Mesendoderm (in vitro differentiated cells): ENCODE results near the gene MYO18B.

ENCODE experiments used
- DNase-seq: peaks from one replicate; pipeline ENCODE4 v3.0.0; 2013
- H2AK5ac ChIP-seq: 2 replicates; pipeline ENCODE4 v1.6.1; 2013; ENCODE audit warnings: low read length, inconsistent platforms
- H2BK120ac ChIP-seq: 2 replicates; pipeline ENCODE4 v1.6.1; 2013; ENCODE audit warnings: low read depth, mild to moderate bottlenecking, low read length, moderate library complexity, mixed read lengths
- H2BK15ac ChIP-seq: replicated peaks from 2 replicates; pipeline ENCODE4 v1.6.1; 2013; ENCODE audit warnings: low read depth, mild to moderate bottlenecking, moderate library complexity
- H2BK5ac ChIP-seq: 2 replicates; pipeline ENCODE4 v1.6.1; 2013; ENCODE audit warnings: low read length, inconsistent platforms
- H3K18ac ChIP-seq: 2 replicates; pipeline ENCODE4 v1.6.1; 2013; ENCODE audit warnings: mild to moderate bottlenecking, low read length, mixed read lengths
- H3K23ac ChIP-seq: one replicate; pipeline ENCODE4 v1.6.1; 2013; ENCODE audit warnings: low read length
- H3K27ac ChIP-seq: 2 replicates; pipeline ENCODE4 v1.5.1; 2013; ENCODE audit warnings: low read depth, mild to moderate bottlenecking, inconsistent platforms, low read length, moderate library complexity
- H3K27me3 ChIP-seq: 2 replicates; pipeline ENCODE4 v1.6.1; 2013; ENCODE audit warnings: low read length, control low read depth, mild to moderate bottlenecking, inconsistent platforms; ENCODE audit not compliant: insufficient read depth, poor library complexity
- H3K36me3 ChIP-seq: 2 replicates; pipeline ENCODE4 v1.6.1; 2013; ENCODE audit warnings: low read length, inconsistent platforms; ENCODE audit not compliant: control insufficient read depth, insufficient read depth
- H3K4ac ChIP-seq: one replicate; pipeline ENCODE4 v1.6.1; 2013; ENCODE audit warnings: low read depth, mild to moderate bottlenecking, low read length, moderate library complexity
- H3K4me1 ChIP-seq: 2 replicates; pipeline ENCODE4 v1.6.1; 2013; ENCODE audit warnings: low read depth, low read length, inconsistent platforms; ENCODE audit not compliant: control insufficient read depth
- H3K4me2 ChIP-seq: 2 replicates; pipeline ENCODE4 v1.6.1; 2013; ENCODE audit warnings: low read length
- H3K4me3 ChIP-seq: 2 replicates; pipeline ENCODE4 v1.5.1; 2013; ENCODE audit warnings: mild to moderate bottlenecking, low read length
- H3K56ac ChIP-seq: one replicate; pipeline ENCODE4 v1.6.1; 2013; ENCODE audit warnings: low read length
- H3K79me1 ChIP-seq: 2 replicates; pipeline ENCODE4 v1.6.1; 2013; ENCODE audit warnings: low read length, inconsistent platforms
- H3K79me2 ChIP-seq: 2 replicates; pipeline ENCODE4 v1.6.1; 2013; ENCODE audit warnings: mild to moderate bottlenecking, low read length; ENCODE audit not compliant: control insufficient read depth, insufficient read depth
- H3K9ac ChIP-seq: 2 replicates; pipeline ENCODE4 v1.6.1; 2013; ENCODE audit warnings: low read length, inconsistent platforms
- H4K5ac ChIP-seq: one replicate; pipeline ENCODE4 v1.6.1; 2013; ENCODE audit warnings: low read length
- H4K8ac ChIP-seq: one replicate; pipeline ENCODE4 v1.6.1; 2013; ENCODE audit warnings: low read depth, mild to moderate bottlenecking, control low read depth, low read length, moderate library complexity
- WGBS: extraction: QIAGEN DNeasy Blood & Tissue Kit; methylation state at CpG from one replicate; pipeline ENCODE4 v1.1.7; 2013; ENCODE audit warnings: low lambda C conversion rate, missing lambda C conversion rate; ENCODE audit not compliant: insufficient coverage; ENCODE audit errors: extremely low coverage; 5-methylcytosine and 5-hydroxymethylcytosine counted together

The MYO18B gene

GRCh38 chr22:25838960-25839741 lies 97.2 kb downstream of the MYO18B start:
- Histone ChIP-seq H2AK5ac (no peak overlapping the region), H3K9ac (no peak overlapping the region), H3K4me3 (no peak overlapping the region), H3K56ac (no peak overlapping the region), H4K5ac (no peak overlapping the region), H3K18ac (no peak overlapping the region), H3K36me3 (no peaks in the 10 kb centered on the region), H3K79me1 (no peaks in the 10 kb centered on the region), H3K79me2 (no peaks in the 10 kb centered on the region), H3K4me2 (no peak overlapping the region), H3K4me1 (no peaks in the 10 kb centered on the region), H2BK5ac (no peak overlapping the region), H2BK120ac (no peak overlapping the region), H4K8ac (no peak overlapping the region), H3K27me3 (no peaks in the 10 kb centered on the region), H3K23ac (no peak overlapping the region), H2BK15ac (no peak overlapping the region), H3K4ac (no peak overlapping the region), H3K27ac (no peak overlapping the region)
- DNase-seq: no peak
- 100% methylated on average over 2 of the region's 12 CpGs for WGBS

DNA sequence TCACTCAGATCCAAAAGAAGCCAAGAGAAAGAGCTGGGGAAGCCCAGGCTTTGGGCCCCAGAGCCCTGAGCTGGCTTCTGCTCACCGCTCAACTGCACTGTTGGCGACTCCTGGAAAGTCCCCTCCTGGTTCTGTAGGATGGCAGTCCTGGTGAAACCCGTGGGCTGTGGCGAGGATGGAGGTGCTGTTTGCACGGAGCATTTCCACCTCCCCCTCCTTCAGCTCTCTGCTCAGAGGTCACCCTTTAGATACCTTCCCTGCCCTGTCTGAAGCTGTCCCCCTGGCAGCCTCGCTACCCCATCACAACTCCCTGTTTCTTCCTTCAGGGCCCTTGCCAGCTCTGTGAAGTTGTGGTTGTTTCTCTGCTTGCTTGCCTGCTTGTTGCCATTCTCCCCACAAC lies 97.8 kb downstream of the MYO18B start:
- H3K56ac ChIP-seq: no peak overlapping the region
- no peaks in the 10 kb centered on the region for H3K4me1 ChIP-seq
- H2BK120ac ChIP-seq: no peak overlapping the region
- H4K5ac ChIP-seq: no peak overlapping the region
- no peaks in the 10 kb centered on the region for H3K79me2 ChIP-seq
- H3K27ac ChIP-seq: no peak overlapping the region
- H3K4me3 ChIP-seq: no peak overlapping the region
- no peak overlapping the region for H3K4ac ChIP-seq
- no peak overlapping the region for H3K23ac ChIP-seq
- H2AK5ac ChIP-seq: no peak overlapping the region
- DNase-seq: no peak
- no peak overlapping the region for H3K4me2 ChIP-seq
- H4K8ac ChIP-seq: no peak overlapping the region
- no peaks in the 10 kb centered on the region for H3K36me3 ChIP-seq
- no peaks in the 10 kb centered on the region for H3K27me3 ChIP-seq
- no CpG with 5 or more reads among the region's 6 CpGs for WGBS
- H3K9ac ChIP-seq: no peak overlapping the region
- H3K18ac ChIP-seq: no peak overlapping the region
- no peaks in the 10 kb centered on the region for H3K79me1 ChIP-seq
- no peak overlapping the region for H2BK15ac ChIP-seq
- no peak overlapping the region for H2BK5ac ChIP-seq

GRCh38 chr22:25840167-25840566 lies 98.2 kb downstream of the MYO18B start:
- no peak overlapping the region for H3K27ac ChIP-seq
- H3K79me1 ChIP-seq: no peaks in the 10 kb centered on the region
- H3K18ac ChIP-seq: no peak overlapping the region
- no peak for DNase-seq
- H3K27me3 ChIP-seq: no peaks in the 10 kb centered on the region
- no peaks in the 10 kb centered on the region for H3K79me2 ChIP-seq
- no peak overlapping the region for H2BK15ac ChIP-seq
- H2BK120ac ChIP-seq: no peak overlapping the region
- no peak overlapping the region for H4K8ac ChIP-seq
- H3K23ac ChIP-seq: no peak overlapping the region
- H2AK5ac ChIP-seq: no peak overlapping the region
- no peak overlapping the region for H4K5ac ChIP-seq
- H3K4me2 ChIP-seq: no peak overlapping the region
- H3K36me3 ChIP-seq: no peaks in the 10 kb centered on the region
- WGBS: no CpG with 5 or more reads among the region's 5 CpGs
- no peak overlapping the region for H3K4me3 ChIP-seq
- H3K4me1 ChIP-seq: no peaks in the 10 kb centered on the region
- H3K56ac ChIP-seq: no peak overlapping the region
- no peak overlapping the region for H3K9ac ChIP-seq
- no peak overlapping the region for H2BK5ac ChIP-seq
- no peak overlapping the region for H3K4ac ChIP-seq

- H3K4me1 ChIP-seq: no peaks in the 10 kb centered on the region
- H3K27ac ChIP-seq: no peak overlapping the region
- H4K8ac ChIP-seq: no peak overlapping the region
- no peak overlapping the region for H3K23ac ChIP-seq
- no peak overlapping the region for H3K4me2 ChIP-seq
- no peak overlapping the region for H2BK15ac ChIP-seq
- no peak overlapping the region for H3K18ac ChIP-seq
- H3K9ac ChIP-seq: no peak overlapping the region
- H2BK120ac ChIP-seq: no peak overlapping the region
- H3K4me3 ChIP-seq: no peak overlapping the region
- no peak overlapping the region for H4K5ac ChIP-seq
- no peaks in the 10 kb centered on the region for H3K36me3 ChIP-seq
- no peak overlapping the region for H3K56ac ChIP-seq
- no peaks in the 10 kb centered on the region for H3K79me1 ChIP-seq
- WGBS: no CpG with 5 or more reads among the region's 3 CpGs
- DNase-seq: no peak
- H2BK5ac ChIP-seq: no peak overlapping the region
- H3K79me2 ChIP-seq: no peaks in the 10 kb centered on the region
- no peaks in the 10 kb centered on the region for H3K27me3 ChIP-seq
- H3K4ac ChIP-seq: no peak overlapping the region
- H2AK5ac ChIP-seq: no peak overlapping the region
Observed at GRCh38 chr22:25840891-25841290, 98.9 kb downstream of the MYO18B start.

GRCh38 chr22:25841775-25842174 lies 99.8 kb downstream of the MYO18B start:
- H2BK5ac ChIP-seq: no peak overlapping the region
- H2BK120ac ChIP-seq: no peak overlapping the region
- no peak overlapping the region for H3K23ac ChIP-seq
- H3K27ac ChIP-seq: no peak overlapping the region
- no peak overlapping the region for H3K4me3 ChIP-seq
- H2AK5ac ChIP-seq: no peak overlapping the region
- no peak overlapping the region for H4K8ac ChIP-seq
- H3K79me1 ChIP-seq: no peaks in the 10 kb centered on the region
- H3K18ac ChIP-seq: no peak overlapping the region
- no peaks in the 10 kb centered on the region for H3K4me1 ChIP-seq
- no peak overlapping the region for H3K9ac ChIP-seq
- H3K27me3 ChIP-seq: no peaks in the 10 kb centered on the region
- no peak for DNase-seq
- no peak overlapping the region for H3K4ac ChIP-seq
- H3K4me2 ChIP-seq: no peak overlapping the region
- H4K5ac ChIP-seq: no peak overlapping the region
- H3K36me3 ChIP-seq: no peaks in the 10 kb centered on the region
- no peak overlapping the region for H2BK15ac ChIP-seq
- no CpG with 5 or more reads among the region's 7 CpGs for WGBS
- H3K56ac ChIP-seq: no peak overlapping the region
- H3K79me2 ChIP-seq: no peaks in the 10 kb centered on the region
